SK-N-SH (cell line): ENCODE results near the gene GBX2. TPM values are rescaled to one million over a fixed set of nuclear protein-coding genes. Genes with fewer than 3 reads are reported as not detected.

Source experiments
- CTCF ChIA-PET: fragments of 300-600, 350-600 bp; formaldehyde crosslinking; extraction: SDS; loops from one replicate; lab custom pipeline; 2021; lab: Yijun Ruan, JAX
- POLR2A ChIA-PET: fragments of 350-600 bp; sonication (Branson Sonifier 250); formaldehyde crosslinking; extraction: SDS; loops from one replicate; lab custom pipeline; 2020; ENCODE audit warnings: antibody characterized with exemption, inconsistent platforms; lab: Yijun Ruan, JAX
- DNase-seq: peaks from one replicate; pipeline ENCODE4 v3.0.0; 2012
- H2AFZ ChIP-seq: fragments of 200-600 bp; sonication (generic); 2 replicates; pipeline ENCODE4 v1.8.1; 2016; ENCODE audit warnings: antibody characterized with exemption, mild to moderate bottlenecking, low read depth
- H3F3A ChIP-seq: fragments of 200-600 bp; sonication (generic); replicated peaks from 2 replicates; pipeline ENCODE3; 2016; ENCODE audit warnings: antibody characterized with exemption, mild to moderate bottlenecking; ENCODE audit not compliant: insufficient read depth
- H3K27ac ChIP-seq, 2 experiments: fragments of 200-500 bp in 1 of 2; fragments of 200-600 bp in 1 of 2; sonication (Bioruptor generic) in 1 of 2; sonication (generic), shearing (Covaris generic) in 1 of 2; 2 replicates each; pipeline versions ENCODE4 v1.5.1 to v1.6.1; 2014 to 2016; ENCODE audit warnings: low read depth in 2 of 2, inconsistent platforms in 1 of 2, low read length in 1 of 2, mild to moderate bottlenecking in 1 of 2, mixed read lengths in 1 of 2
- H3K27me3 ChIP-seq: fragments of 200-600 bp; sonication (generic), shearing (Covaris generic); 2 replicates; pipeline ENCODE4 v1.6.1; 2016; ENCODE audit warnings: mixed run types; ENCODE audit not compliant: insufficient read depth
- H3K36me3 ChIP-seq, 2 experiments: fragments of 200-500 bp in 1 of 2; fragments of 200-600 bp in 1 of 2; sonication (Bioruptor generic) in 1 of 2; sonication (generic) in 1 of 2; replicated peaks in 1 of 2; 2 replicates each; pipeline versions ENCODE3 to v1.5.1; 2014 to 2016; ENCODE audit warnings: low read length in 1 of 2, mild to moderate bottlenecking in 1 of 2; ENCODE audit not compliant: insufficient read depth in 2 of 2, control insufficient read depth in 1 of 2
- H3K4me1 ChIP-seq, 2 experiments: fragments of 200-500 bp in 1 of 2; fragments of 200-600 bp in 1 of 2; sonication (Bioruptor generic) in 1 of 2; sonication (generic), shearing (Covaris generic) in 1 of 2; 2 replicates each; pipeline versions ENCODE4 v1.5.1 to v1.6.1; 2014 to 2016; ENCODE audit warnings: low read depth in 1 of 2, low read length in 1 of 2, mixed run types in 1 of 2; ENCODE audit not compliant: insufficient read depth in 2 of 2, control insufficient read depth in 1 of 2
- H3K4me2 ChIP-seq: fragments of 200-600 bp; sonication (generic), shearing (Covaris generic); 2 replicates; pipeline ENCODE4 v1.6.1; 2017; ENCODE audit warnings: mixed run types
- H3K4me3 ChIP-seq, 2 experiments: fragments of 200-500 bp in 1 of 2; fragments of 200-600 bp in 1 of 2; sonication (Bioruptor generic) in 1 of 2; sonication (generic), shearing (Covaris generic) in 1 of 2; 2 replicates each; pipeline versions ENCODE4 v1.5.1 to v1.8.1; 2014 to 2016; ENCODE audit warnings: low read depth in 2 of 2, inconsistent platforms in 1 of 2, low read length in 1 of 2, mild to moderate bottlenecking in 1 of 2, mixed read lengths in 1 of 2, moderate library complexity in 1 of 2
- H3K79me2 ChIP-seq: fragments of 200-600 bp; sonication (generic); 2 replicates; pipeline ENCODE4 v1.8.1; 2017; ENCODE audit warnings: mild to moderate bottlenecking; ENCODE audit not compliant: insufficient read depth
- H3K9ac ChIP-seq: fragments of 200-600 bp; sonication (generic); 2 replicates; pipeline ENCODE4 v1.6.1; 2017; ENCODE audit warnings: mixed run types
- H3K9me2 ChIP-seq: fragments of 200-600 bp; sonication (generic); 2 replicates; pipeline ENCODE4 v1.6.1; 2017; ENCODE audit warnings: mixed run types
- H3K9me3 ChIP-seq: fragments of 200-600 bp; sonication (generic); 2 replicates; pipeline ENCODE4 v1.6.1; 2017; ENCODE audit warnings: mixed run types, mild to moderate bottlenecking, moderate library complexity
- H4K20me1 ChIP-seq: fragments of 200-600 bp; sonication (generic); 2 replicates; pipeline ENCODE4 v1.6.1; 2017; ENCODE audit warnings: mild to moderate bottlenecking, mixed run types; ENCODE audit not compliant: insufficient read depth
- EP300 ChIP-seq, 2 experiments: IDR thresholded peaks; 2 replicates each; pipeline versions ENCODE4 v1.4.0 to v1.6.1; 2012; ENCODE audit warnings: borderline replicate concordance in 1 of 2, low read depth in 1 of 2, low read length in 1 of 2
- FOXJ3 ChIP-seq: sonication (generic); formaldehyde crosslinking; IDR thresholded peaks from 2 replicates; pipeline ENCODE4 v1.5.1; 2020; ENCODE audit warnings: mild to moderate bottlenecking, missing genetic modification reagents
- GABPA ChIP-seq: IDR thresholded peaks from 2 replicates; pipeline ENCODE4 v1.4.0; 2012; ENCODE audit warnings: low read depth, mild to moderate bottlenecking
- GATA2 ChIP-seq: sonication (generic); formaldehyde crosslinking; IDR thresholded peaks from 2 replicates; pipeline ENCODE4 v1.5.0; 2020; ENCODE audit warnings: mild to moderate bottlenecking, missing genetic modification reagents
- JUND ChIP-seq: IDR thresholded peaks from 2 replicates; pipeline ENCODE4 v1.4.0; 2012
- MAX ChIP-seq: IDR thresholded peaks from 2 replicates; pipeline ENCODE4 v1.4.0; 2012; ENCODE audit warnings: low read depth
- MEF2A ChIP-seq: IDR thresholded peaks from 2 replicates; pipeline ENCODE4 v1.4.0; 2012; ENCODE audit warnings: low read depth, borderline replicate concordance
- MXI1 ChIP-seq: IDR thresholded peaks from 2 replicates; pipeline ENCODE4 v1.6.1; 2012; ENCODE audit warnings: mild to moderate bottlenecking, low read depth, low read length, improper control_type of control experiment
- NRF1 ChIP-seq: IDR thresholded peaks from 2 replicates; pipeline ENCODE4 v1.6.1; 2012; ENCODE audit warnings: low read depth, mild to moderate bottlenecking, low read length
- PBX3 ChIP-seq: IDR thresholded peaks from 2 replicates; pipeline ENCODE4; 2012
- RAD21 ChIP-seq: IDR thresholded peaks from 2 replicates; pipeline ENCODE4 v1.6.1; 2012; ENCODE audit warnings: mild to moderate bottlenecking, low read length
- RCOR1 ChIP-seq: fragments of 150-350 bp; IDR thresholded peaks from 2 replicates; pipeline ENCODE4 v1.6.1; 2017; ENCODE audit warnings: antibody characterized with exemption, low read length
- SMC3 ChIP-seq: IDR thresholded peaks from 2 replicates; pipeline ENCODE4 v1.6.1; 2012; ENCODE audit warnings: low read depth, low read length, improper control_type of control experiment
- TAF1 ChIP-seq: IDR thresholded peaks from 2 replicates; pipeline ENCODE4 v1.6.1; 2012; ENCODE audit warnings: low read depth, mild to moderate bottlenecking, low read length, moderate library complexity, borderline replicate concordance
- TEAD4 ChIP-seq: IDR thresholded peaks from 2 replicates; pipeline ENCODE4 v1.4.0; 2012; ENCODE audit warnings: mild to moderate bottlenecking, borderline replicate concordance; ENCODE audit not compliant: insufficient read depth
- USF1 ChIP-seq: IDR thresholded peaks from 2 replicates; pipeline ENCODE4 v1.4.0; 2012; ENCODE audit warnings: low read depth, borderline replicate concordance
- WGBS: methylation state at CpG from one replicate; pipeline ENCODE4 v1.1.6; 2017; ENCODE audit warnings: low lambda C conversion rate; 5-methylcytosine and 5-hydroxymethylcytosine counted together
- polyA plus RNA-seq, 3 experiments: library from polyadenylated mRNA; depleted of rRNA; stranded (reverse); fragments of >200 nt; gene quantifications; 2 replicates each; pipeline ENCODE4 v1.2.3, GENCODE V29; 2012
- TF ChIP-seq, protein P1 (sequence below): fragments of 150-350 bp; IDR thresholded peaks from 2 replicates; pipeline ENCODE4 v1.6.1; 2017; ENCODE audit warnings: antibody characterized with exemption, low read length, low read depth, borderline replicate concordance
- TF ChIP-seq, protein P2 (sequence below): fragments of 150-350 bp; IDR thresholded peaks from 2 replicates; pipeline ENCODE4 v1.6.1; 2016; ENCODE audit warnings: mild to moderate bottlenecking, low read depth, low read length

GBX2 gene
- polyA plus RNA-seq, 1 of the 3 experiments (the other 2 are of a cell fraction), result 0.16 TPM

- ChIA-PET POLR2A (no interaction called here), CTCF (interaction anchor here (0.9 to 1.3 kb wide), 3 partner anchors 16 to 23 kb away, joined by 3 to 6 read pairs (median 3); no protein-coding TSS in a partner anchor)
- no peaks in the 10 kb centered on the region for H3K9me2 ChIP-seq
- H2AFZ ChIP-seq, result no peak overlapping the region
- H3F3A ChIP-seq, result no peaks in the 10 kb centered on the region
- H4K20me1 ChIP-seq, result no peaks in the 10 kb centered on the region
- DNase-seq, result no peak
- 50% methylated on average over 5 of the region's 7 CpGs for WGBS
- H3K36me3 ChIP-seq, result no peaks in the 10 kb centered on the region
- H3K4me1 ChIP-seq, result no peaks in the 10 kb centered on the region
- no peak overlapping the region for H3K9ac ChIP-seq
- TF ChIP-seq EP300 (IDR thresholded peaks at IDR 0.05; ENCODE audit: borderline replicate concordance in 1 of 2, low read depth in 1 of 2, low read length in 1 of 2), result no peak
- TF ChIP-seq MXI1, result no peak
- no peak for TF ChIP-seq RAD21
- no peak overlapping the region for H3K4me3 ChIP-seq
- H3K27me3 ChIP-seq, result no peaks in the 10 kb centered on the region
- no peaks in the 10 kb centered on the region for H3K79me2 ChIP-seq
- no peak overlapping the region for H3K27ac ChIP-seq
- no peaks in the 10 kb centered on the region for H3K9me3 ChIP-seq
- no peak overlapping the region for H3K4me2 ChIP-seq
Measured at GRCh38 chr2:236196366-236196765, 28.2 kb upstream of the GBX2 start.

DNA sequence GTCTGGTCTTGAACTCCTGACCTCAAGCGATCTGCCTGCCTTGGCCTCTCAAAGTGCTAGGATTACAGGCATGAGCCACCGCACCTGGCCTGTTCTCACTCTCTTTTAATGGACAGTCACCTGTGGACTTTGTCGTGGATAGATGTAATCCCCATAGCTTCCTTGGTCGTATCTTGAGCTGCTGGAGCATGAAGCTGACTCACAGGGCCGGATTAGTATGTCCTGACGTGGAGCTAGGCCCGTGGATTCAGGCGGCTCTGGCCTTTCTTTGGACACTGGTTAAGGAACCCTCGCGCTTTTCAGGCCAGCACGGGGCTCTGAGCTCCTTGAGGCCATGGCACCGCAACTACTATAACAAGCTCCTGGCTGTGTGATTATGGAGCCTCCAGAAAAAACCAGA is 27.5 kb upstream of the GBX2 start:
- Histone ChIP-seq H3K4me2 (no peak overlapping the region), H3K4me3 (no peak overlapping the region), H3K9ac (no peak overlapping the region), H3K4me1 (no peaks in the 10 kb centered on the region), H3K36me3 (no peaks in the 10 kb centered on the region), H3K9me3 (no peaks in the 10 kb centered on the region), H3K79me2 (no peaks in the 10 kb centered on the region), H3F3A (no peaks in the 10 kb centered on the region), H2AFZ (no peak overlapping the region), H4K20me1 (no peaks in the 10 kb centered on the region), H3K27ac (no peak overlapping the region), H3K27me3 (no peaks in the 10 kb centered on the region), H3K9me2 (no peaks in the 10 kb centered on the region)
- ChIA-PET POLR2A (no interaction called here), CTCF (interaction anchor here (1.3 kb wide), 1 partner anchor 16 kb away, joined by 6 read pairs; no protein-coding TSS in a partner anchor)
- WGBS, result 56% methylated on average over 10 of the region's 12 CpGs
- DNase-seq, result no peak
- TF ChIP-seq, protein P1, sequence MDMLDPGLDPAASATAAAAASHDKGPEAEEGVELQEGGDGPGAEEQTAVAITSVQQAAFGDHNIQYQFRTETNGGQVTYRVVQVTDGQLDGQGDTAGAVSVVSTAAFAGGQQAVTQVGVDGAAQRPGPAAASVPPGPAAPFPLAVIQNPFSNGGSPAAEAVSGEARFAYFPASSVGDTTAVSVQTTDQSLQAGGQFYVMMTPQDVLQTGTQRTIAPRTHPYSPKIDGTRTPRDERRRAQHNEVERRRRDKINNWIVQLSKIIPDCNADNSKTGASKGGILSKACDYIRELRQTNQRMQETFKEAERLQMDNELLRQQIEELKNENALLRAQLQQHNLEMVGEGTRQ, result no peak
- TF ChIP-seq GABPA (no peak), TEAD4 (no peak)
- TF ChIP-seq, protein P2, sequence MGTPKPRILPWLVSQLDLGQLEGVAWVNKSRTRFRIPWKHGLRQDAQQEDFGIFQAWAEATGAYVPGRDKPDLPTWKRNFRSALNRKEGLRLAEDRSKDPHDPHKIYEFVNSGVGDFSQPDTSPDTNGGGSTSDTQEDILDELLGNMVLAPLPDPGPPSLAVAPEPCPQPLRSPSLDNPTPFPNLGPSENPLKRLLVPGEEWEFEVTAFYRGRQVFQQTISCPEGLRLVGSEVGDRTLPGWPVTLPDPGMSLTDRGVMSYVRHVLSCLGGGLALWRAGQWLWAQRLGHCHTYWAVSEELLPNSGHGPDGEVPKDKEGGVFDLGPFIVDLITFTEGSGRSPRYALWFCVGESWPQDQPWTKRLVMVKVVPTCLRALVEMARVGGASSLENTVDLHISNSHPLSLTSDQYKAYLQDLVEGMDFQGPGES, result no peak

DNA sequence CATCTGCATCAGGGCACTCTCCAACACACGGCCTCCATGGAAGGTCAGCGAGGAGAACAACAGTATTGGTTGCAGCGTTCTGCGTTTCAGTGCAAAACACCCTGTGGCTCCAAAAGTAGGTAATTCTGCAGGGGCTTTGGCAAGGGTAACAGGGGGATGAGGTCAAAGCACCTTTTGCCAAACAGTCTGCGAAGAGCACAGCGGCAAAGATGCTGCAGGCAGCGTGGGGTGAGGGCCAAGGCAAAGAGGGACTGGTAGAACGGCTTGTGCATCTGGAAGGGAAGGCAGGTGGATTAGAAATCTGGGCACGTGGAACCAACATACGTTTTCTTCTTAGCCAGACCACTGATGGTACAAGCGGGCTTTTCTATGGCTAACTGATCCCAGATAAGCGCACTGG is 26.6 kb upstream of the GBX2 start:
- Histone ChIP-seq H3K9me3 (no peaks in the 10 kb centered on the region), H3K27ac (no peak overlapping the region), H3K4me3 (no peak overlapping the region), H3K9me2 (no peaks in the 10 kb centered on the region), H3F3A (no peaks in the 10 kb centered on the region), H3K4me1 (no peaks in the 10 kb centered on the region), H4K20me1 (no peaks in the 10 kb centered on the region), H2AFZ (no peak overlapping the region), H3K79me2 (no peaks in the 10 kb centered on the region), H3K27me3 (no peaks in the 10 kb centered on the region), H3K4me2 (no peak overlapping the region), H3K9ac (no peak overlapping the region), H3K36me3 (no peaks in the 10 kb centered on the region)
- ChIA-PET CTCF (interaction anchor here (1.3 kb wide), 1 partner anchor 15 kb away, joined by 6 read pairs; no protein-coding TSS in a partner anchor), POLR2A (interaction anchor here (0.7 kb wide), 1 partner anchor 29 kb away, joined by 3 read pairs; no protein-coding TSS in a partner anchor)
- WGBS, result 68% methylated on average over 12 of the region's 12 CpGs
- DNase-seq, result no peak
- TF ChIP-seq EP300 (IDR thresholded peaks at IDR 0.05; ENCODE audit: borderline replicate concordance in 1 of 2, low read depth in 1 of 2, low read length in 1 of 2), result no peak
- no peak for TF ChIP-seq JUND
- TF ChIP-seq MXI1, result no peak
- no peak for TF ChIP-seq MAX
- TF ChIP-seq RCOR1, result no peak
- no peak for TF ChIP-seq PBX3
- no peak for TF ChIP-seq SMC3
- no peak for TF ChIP-seq TAF1
- TF ChIP-seq USF1, result no peak
- no peak for TF ChIP-seq MEF2A
- TF ChIP-seq GATA2 (CRISPR knock-in tag), result no peak
- no peak for TF ChIP-seq FOXJ3 (CRISPR knock-in tag)
- no peak for TF ChIP-seq NRF1
- TF ChIP-seq TEAD4, result no peak
